ENCODE data around the gene ERC1.
A peak's percentile ranks its signal among the peaks of the same experiment; 100 is the strongest.

ERC1 gene

DNA sequence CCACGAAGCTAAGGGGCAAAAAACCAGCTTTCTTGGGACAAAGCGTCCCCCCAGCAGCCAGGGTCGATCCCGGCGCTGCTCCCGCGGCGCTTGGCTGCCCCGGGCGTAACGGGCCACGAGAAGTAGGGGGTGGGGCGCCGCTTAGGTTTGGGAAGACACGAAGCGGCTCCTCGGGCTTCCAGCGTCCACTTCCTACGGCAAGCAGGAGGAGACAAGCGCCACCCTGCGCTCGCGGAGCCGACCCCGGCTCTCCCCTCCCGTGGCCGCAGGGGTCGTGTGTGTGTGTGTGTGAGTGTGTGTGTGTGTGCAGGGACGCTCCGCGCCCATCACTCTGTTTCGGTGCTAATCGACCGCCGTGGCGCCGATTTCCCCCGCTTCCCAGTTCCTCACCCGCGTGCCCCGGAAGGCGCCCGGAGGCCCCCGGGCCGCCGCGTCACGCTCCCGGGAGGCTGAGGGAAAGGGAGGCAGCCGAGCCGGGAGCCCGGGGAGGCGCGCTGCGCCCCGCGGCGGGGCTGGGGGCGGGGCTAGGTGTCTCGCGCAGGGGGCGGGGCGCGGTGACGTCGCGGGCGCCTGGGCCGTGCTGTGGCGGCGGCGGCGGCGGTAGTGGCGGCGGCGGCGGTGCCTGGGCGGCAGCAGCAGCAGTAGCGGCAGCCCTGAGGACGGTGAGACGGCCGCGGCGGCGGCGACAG lies at the start of gene ERC1:
Gene ERC1 (plus strand): TSS at position 563 of the 689 bp plus-strand sequence. CDS start 36,681 bp downstream, outside the sequence.
- DNase-seq (ENCODE audit: low read depth in 2 of 2) = peak; percentile 60 to 78

- no peak for DNase-seq (ENCODE audit: low read depth in 2 of 2)
These were observed 48.0 kb upstream of the ERC1 start for GRCh38 chr12:943051-943450.

DNA sequence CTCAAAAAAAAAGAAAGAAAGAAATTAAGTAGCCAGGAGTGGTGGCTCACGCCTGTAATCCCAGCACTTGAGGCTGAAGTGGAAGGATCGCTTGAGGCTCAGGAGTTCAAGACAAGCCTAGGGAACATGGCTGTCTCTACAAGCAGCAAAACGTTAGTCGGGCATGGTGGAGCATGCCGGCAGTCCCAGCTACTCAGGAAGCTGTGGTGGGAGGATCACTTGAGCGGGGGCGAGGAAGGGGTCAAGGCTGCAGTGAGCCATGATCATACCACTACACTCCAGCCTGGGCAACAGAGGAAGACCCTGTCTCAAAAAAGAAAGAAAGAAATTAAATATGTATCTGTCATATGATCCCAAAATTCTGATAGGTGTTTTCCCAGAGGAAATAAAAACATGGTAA lies 46.8 kb upstream of the ERC1 start:
- no peak for DNase-seq (ENCODE audit: low read depth in 2 of 2)

DNA sequence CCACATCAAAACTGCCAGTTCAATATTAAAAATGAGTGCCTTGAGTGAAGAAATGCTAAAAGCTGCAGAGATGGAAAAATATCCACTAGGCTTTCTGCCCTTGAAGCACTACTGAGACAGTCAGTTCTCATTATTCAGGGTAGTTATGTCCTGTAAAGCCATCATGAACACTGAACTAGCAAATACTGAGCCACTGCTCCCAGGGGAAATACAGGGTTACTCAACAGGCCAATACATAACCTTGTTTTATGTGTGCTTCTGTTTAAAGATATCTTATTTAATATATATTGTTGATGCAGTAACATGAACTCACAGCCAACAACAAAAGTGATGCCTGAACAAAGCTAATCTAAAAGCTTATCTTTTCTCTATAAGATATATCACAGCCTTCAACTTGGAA lies 44.8 kb upstream of the ERC1 start:
- DNase-seq (ENCODE audit: low read depth in 2 of 2) = no peak

DNA sequence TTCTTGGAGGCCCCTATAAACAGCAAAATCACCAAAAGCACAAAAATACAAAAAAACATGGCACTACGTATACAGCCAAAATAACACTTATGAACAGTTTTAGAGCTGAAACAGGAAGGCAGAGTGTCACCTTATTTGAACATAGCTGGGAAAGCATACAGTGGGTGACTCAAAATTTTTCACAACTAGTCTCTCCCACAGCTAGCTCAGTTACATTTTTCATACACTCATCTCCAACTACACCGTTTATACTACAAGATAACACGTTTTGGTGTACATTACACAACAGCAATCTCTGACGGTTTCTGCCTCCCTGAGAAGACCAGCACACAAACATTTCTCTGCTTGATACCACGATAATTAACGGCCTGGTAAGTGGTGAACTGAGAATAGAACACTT lies 44.4 kb upstream of the ERC1 start:
- no peak for DNase-seq (ENCODE audit: low read depth in 2 of 2)

DNA sequence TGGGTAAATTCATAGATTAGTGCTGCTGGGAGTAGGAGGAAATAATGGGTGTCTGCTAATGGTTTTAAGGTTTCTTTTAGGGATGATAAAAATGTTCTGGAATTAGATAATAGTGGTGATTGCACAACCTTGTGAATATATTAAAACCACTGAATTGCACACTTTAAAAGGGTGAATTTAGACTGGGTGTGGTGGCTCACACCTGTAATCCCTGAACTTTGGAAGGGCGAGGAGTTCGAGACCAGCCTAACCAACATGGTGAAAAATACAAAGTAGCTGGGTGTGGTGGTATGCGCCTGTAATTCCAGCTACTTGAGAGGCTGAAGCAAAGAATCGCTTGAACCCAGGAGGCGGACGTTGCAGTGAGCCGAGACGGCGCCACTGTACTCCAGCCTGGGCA lies 42.8 kb upstream of the ERC1 start:
- no peak for DNase-seq (ENCODE audit: low read depth in 2 of 2)

GRCh38 chr12:949453-950191 lies 41.4 kb upstream of the ERC1 start, which contains the start of gene RAD52:
Gene RAD52, minus strand, starts transcription at chr12:949694. Its CDS starts 16,636 bp downstream, at chr12:933058.
- peak; percentile 93 to 99 for DNase-seq (ENCODE audit: low read depth in 2 of 2)

GRCh38 chr12:951176-951575 lies 39.8 kb upstream of the ERC1 start:
- DNase-seq (ENCODE audit: low read depth in 2 of 2) = no peak

DNA sequence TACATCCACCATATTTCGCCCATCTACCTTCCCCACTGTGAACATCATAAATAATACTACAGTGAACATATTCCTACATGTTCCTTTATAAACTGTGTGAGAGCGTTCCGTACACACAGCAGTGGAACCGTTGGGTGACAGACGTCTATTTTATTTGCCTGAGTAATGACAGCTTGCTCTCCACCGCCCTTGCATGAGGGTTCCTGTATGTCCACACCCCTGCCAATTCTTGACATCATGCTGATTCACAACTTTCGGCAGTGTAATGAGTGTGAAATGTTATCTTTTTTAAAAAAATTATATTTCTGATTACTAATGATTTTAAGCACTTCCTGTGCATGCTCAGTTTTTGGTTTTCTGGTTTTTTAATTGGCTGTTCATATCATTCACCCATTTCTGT lies 37.2 kb upstream of the ERC1 start:
- no peak for DNase-seq (ENCODE audit: low read depth in 2 of 2)

DNA sequence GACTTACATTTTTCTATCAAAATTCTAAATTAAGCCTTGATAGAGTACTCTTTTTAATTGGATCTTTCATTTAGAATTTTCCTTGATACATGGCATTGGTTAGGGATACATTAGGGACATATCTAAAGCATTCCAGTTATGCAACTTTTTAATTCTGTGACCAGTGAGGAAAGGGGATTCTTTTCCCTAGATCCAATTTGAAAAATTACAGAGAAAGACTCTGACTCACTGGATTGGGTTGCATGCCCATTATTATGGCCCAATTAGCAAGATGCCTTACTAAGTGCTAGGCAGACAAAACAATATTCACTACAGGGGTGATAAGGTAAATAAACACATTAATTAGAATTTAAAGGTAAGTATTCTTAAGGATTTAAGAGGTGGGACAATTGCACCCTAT lies 36.3 kb upstream of the ERC1 start:
- no peak for DNase-seq (ENCODE audit: low read depth in 2 of 2)

DNA sequence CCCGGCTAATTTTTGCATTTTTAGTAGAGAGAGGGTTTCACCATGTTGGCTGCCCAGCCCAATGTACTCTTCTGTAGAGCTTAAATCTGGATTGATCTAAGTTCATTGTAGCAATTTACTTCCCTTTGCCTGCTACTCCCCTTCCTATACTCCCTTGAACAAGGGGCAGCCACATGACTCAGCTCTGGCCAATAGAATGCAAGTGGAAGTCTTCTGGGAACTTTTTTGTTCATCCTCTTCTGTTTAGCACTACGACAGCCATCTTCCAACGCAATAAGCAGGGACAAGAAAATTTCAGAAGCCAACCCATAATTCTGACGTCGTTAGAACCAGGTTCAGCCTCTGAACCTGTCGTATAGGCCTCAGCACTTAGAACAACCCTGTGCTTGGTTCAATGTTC lies 35.1 kb upstream of the ERC1 start:
- no peak for DNase-seq (ENCODE audit: low read depth in 2 of 2)

GRCh38 chr12:958588-959123 lies 32.4 kb upstream of the ERC1 start:
- no peak for DNase-seq (ENCODE audit: low read depth in 2 of 2)

DNA sequence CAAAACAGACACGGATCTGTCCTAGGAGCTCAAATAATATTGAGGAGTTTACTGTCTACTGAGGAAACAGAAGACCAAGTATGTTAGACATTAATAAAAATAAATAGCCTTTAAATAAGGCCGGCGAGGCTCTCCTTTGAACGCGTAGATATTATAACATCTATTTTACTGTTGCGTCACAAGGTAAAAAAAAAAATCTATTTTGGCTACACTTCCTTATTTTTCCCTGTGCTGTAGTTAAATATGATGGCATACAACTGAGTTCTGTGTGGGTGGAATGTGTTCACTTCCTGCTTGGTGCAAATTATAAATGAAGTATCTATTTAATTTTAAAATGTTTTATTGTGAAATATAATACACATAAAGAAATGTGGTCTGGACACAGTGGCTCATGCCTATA lies 24.3 kb upstream of the ERC1 start:
- DNase-seq (ENCODE audit: low read depth in 2 of 2) = no peak

- no peak for DNase-seq (ENCODE audit: low read depth in 2 of 2)
These were observed 23.4 kb upstream of the ERC1 start for GRCh38 chr12:967641-968040.

DNA sequence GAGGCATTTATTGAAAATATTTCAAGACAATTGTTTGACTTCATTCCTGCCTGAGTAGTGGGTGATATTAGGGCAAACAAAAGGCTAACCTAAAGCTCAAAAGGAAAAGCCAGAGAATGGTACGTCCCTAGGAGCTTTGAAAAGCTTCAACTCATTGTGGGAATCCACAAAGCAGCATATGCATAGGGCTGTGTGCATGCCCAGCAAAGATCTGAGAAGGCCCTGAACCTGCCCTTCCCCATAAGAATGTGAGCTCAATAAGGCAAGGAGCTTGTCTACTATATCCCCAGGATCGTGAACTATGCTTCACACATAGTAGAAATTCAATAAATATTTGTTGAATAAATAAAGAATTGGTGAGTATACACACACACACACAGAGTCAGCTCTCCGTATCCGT lies 22.5 kb upstream of the ERC1 start:
- DNase-seq (ENCODE audit: low read depth in 2 of 2) = no peak

- DNase-seq (ENCODE audit: low read depth in 2 of 2) = no peak
These were observed 21.2 kb upstream of the ERC1 start for GRCh38 chr12:969821-970220.

- no peak for DNase-seq (ENCODE audit: low read depth in 2 of 2)
These were observed 19.0 kb upstream of the ERC1 start for GRCh38 chr12:971991-972390.

- no peak for DNase-seq (ENCODE audit: low read depth in 2 of 2)
These were observed 16.7 kb upstream of the ERC1 start for GRCh38 chr12:974271-974862.

- DNase-seq (ENCODE audit: low read depth in 2 of 2) = no peak
These were observed 14.4 kb upstream of the ERC1 start for GRCh38 chr12:976644-977043.

- DNase-seq (ENCODE audit: low read depth in 2 of 2) = no peak
These were observed 13.9 kb upstream of the ERC1 start for GRCh38 chr12:977156-977555.

GRCh38 chr12:979349-979748 lies 11.7 kb upstream of the ERC1 start:
- no peak for DNase-seq (ENCODE audit: low read depth in 2 of 2)

- DNase-seq (ENCODE audit: low read depth in 2 of 2) = no peak
These were observed 9.7 kb upstream of the ERC1 start for GRCh38 chr12:981176-981828.
